ENCODE results near the gene LRRFIP1. TPM values are rescaled to one million over a fixed set of nuclear protein-coding genes. Genes with fewer than 3 reads are reported as not detected.

Gene LRRFIP1
- total and polyA plus RNA-seq, 2 donors (not counting 3 experiments of a cell fraction or from before 2014, with no cell fraction given): 39.2 to 179 TPM

DNA sequence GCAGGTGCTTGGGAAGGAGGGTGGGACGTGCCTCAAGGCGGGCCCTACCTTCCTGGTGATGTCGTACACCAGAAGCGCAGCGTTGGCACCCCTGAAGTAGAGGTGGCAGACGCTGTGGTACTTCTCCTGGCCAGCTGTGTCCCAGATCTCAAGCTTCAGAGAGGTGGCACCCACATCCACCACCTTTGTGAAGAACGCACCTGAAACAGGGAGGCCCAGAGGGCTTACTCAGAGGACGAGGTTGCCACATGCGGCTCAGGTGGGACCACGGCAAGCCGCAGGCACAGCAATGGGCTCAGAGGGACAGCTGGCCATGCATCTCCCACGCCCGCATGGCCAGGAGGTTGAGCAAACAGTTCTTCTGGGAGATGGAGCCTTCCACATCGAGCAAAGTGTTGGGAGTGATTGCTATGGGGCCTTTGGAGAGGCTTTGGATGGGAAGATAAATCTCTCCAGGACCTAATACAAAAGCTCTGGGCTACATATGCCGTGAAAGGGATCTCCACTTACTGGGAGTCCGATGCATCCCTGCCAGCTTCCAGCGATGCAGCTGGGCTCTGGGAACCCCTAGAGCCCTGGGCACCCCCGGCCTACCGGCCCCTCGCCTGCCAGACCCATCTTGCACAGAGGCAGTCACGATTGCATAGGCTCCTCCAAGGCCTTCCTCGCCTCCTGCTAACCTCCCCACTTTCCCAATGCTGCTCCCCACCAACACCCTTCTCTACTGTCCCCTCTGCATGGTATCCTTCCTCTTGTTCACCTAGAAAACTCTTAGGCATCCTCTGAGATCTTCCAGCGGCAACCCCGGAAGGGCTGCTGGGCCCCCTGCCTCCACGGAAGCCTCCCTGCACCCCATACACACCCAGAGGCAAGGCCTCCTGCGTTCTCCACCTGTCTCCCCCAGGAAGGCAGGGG lies 49.2 kb upstream of the LRRFIP1 start:
- BruUV-seq (replicated peaks): no TSS peak
- FAIRE-seq (no peak), DNase-seq (ENCODE audit: low read depth, low spot score) (no peak)
- Histone ChIP-seq H3K36me3 (ENCODE audit: control insufficient read depth in 2 of 2, extremely low read depth in 1 of 2, insufficient read depth in 2 of 2, low read length in 2 of 2) (no peaks in the 10 kb centered on the region), H3K27ac (ENCODE audit: insufficient read depth, low read depth, low read length) (no peak overlapping the region), H3K9ac (replicated peaks; ENCODE audit: extremely low read depth, insufficient read depth, low read length) (no peak overlapping the region), H3K4me1 (ENCODE audit: control insufficient read depth, extremely low read depth, insufficient read depth, low read length) (no peaks in the 10 kb centered on the region), H3K79me2 (ENCODE audit: control insufficient read depth, insufficient read depth, low read length) (no peaks in the 10 kb centered on the region), H3K9me1 (replicated peaks; ENCODE audit: control insufficient read depth, extremely low read depth, insufficient read depth, low read length) (no peaks in the 10 kb centered on the region), H4K20me1 (replicated peaks; ENCODE audit: control insufficient read depth, extremely low read depth, insufficient read depth, low read length) (no peaks in the 10 kb centered on the region), H3K9me3 (replicated peaks; ENCODE audit: control insufficient read depth, insufficient read depth, low read length) (no peaks in the 10 kb centered on the region), H3K4me2 (ENCODE audit: insufficient read depth, low read length) (no peak overlapping the region), H3K4me3 (replicated peaks in 1 of 3; ENCODE audit: insufficient read depth in 1 of 3, low read depth in 1 of 3, low read length in 3 of 3) (no peak overlapping the region), H3K27me3 (ENCODE audit: control insufficient read depth in 2 of 2, insufficient read depth in 2 of 2, low read length in 2 of 2) (peaks cover 2% of the 10 kb centered on the region in 2 experiments), H2AFZ (ENCODE audit: low read depth, low read length) (no peak overlapping the region)
- dilution Hi-C loops (cut with MboI; ENCODE audit: extremely low pct_ligation_motif_present, low sequenced_read_pairs): no loop called here
- intact Hi-C loops (cut with micrococcal nuclease): no loop called here
- ChIA-PET POLR2A (no interaction called here), CTCF (no interaction called here)
- no peak for TF ChIP-seq MYC (IDR thresholded peaks at IDR 0.05; ENCODE audit: low read depth, low read length)
- no peak for TF ChIP-seq CTCF (IDR thresholded peaks at IDR 0.05; ENCODE audit: extremely low read depth in 1 of 2, insufficient read depth in 1 of 2, low read depth in 1 of 2, low read length in 2 of 2)
- TF ChIP-seq, protein P1, sequence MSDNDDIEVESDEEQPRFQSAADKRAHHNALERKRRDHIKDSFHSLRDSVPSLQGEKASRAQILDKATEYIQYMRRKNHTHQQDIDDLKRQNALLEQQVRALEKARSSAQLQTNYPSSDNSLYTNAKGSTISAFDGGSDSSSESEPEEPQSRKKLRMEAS (IDR thresholded peaks at IDR 0.05; ENCODE audit: insufficient read depth, insufficient read length): no peak
- no peak for TF ChIP-seq FOS (IDR thresholded peaks at IDR 0.05; ENCODE audit: borderline replicate concordance, insufficient read depth, low read length)
- no peak for TF ChIP-seq GATA2 (IDR thresholded peaks at IDR 0.05; ENCODE audit: insufficient read depth, insufficient read length, low read depth, low read length)
- no peak for TF ChIP-seq JUN (IDR thresholded peaks at IDR 0.05; ENCODE audit: borderline replicate concordance, insufficient read depth, insufficient read length, low read depth)
- TF ChIP-seq POLR2A (IDR thresholded peaks at IDR 0.05; ENCODE audit: low read depth, low read length): no peak
- no peak for TF ChIP-seq POLR2AphosphoS5 (IDR thresholded peaks at IDR 0.05; ENCODE audit: insufficient read depth, low read depth, low read length)
- TF ChIP-seq EZH2 (IDR thresholded peaks at IDR 0.05; ENCODE audit: borderline replicate concordance, low read depth, low read length, severe bottlenecking): no peak

Data from endothelial cell of umbilical vein (primary cell).